Hepatocyte (in vitro differentiated cells): ENCODE data around the gene HELZ2. TPM values are rescaled to one million over a fixed set of nuclear protein-coding genes. Genes with fewer than 3 reads are reported as not detected.
"Not testable (repeated sequence)": the region's sequence is repeated elsewhere in the genome, so short reads cannot be mapped to it uniquely, and the experiment has no call there.

ENCODE experiments used
- DNase-seq: peaks from one replicate; pipeline ENCODE4 v3.0.0-alpha.2; 2016; ENCODE audit warnings: low spot score
- H2AFZ ChIP-seq: fragments of 200-600 bp; sonication (generic); 2 replicates; pipeline ENCODE4 v1.6.0; 2016; ENCODE audit warnings: antibody characterized with exemption, mild to moderate bottlenecking
- H3K27ac ChIP-seq: fragments of 200-600 bp; sonication (generic); 2 replicates; pipeline ENCODE4 v1.5.1; 2016; ENCODE audit warnings: mild to moderate bottlenecking
- H3K27me3 ChIP-seq: fragments of 200-600 bp; sonication (generic); 2 replicates; pipeline ENCODE4 v1.6.1; 2016
- H3K36me3 ChIP-seq: fragments of 200-600 bp; sonication (generic); replicated peaks from 2 replicates; pipeline ENCODE4 v1.5.1; 2016; ENCODE audit warnings: low read depth; ENCODE audit not compliant: insufficient read depth
- H3K4me1 ChIP-seq: fragments of 200-600 bp; sonication (generic); 2 replicates; pipeline ENCODE4 v1.5.1; 2016; ENCODE audit warnings: mild to moderate bottlenecking, moderate library complexity; ENCODE audit not compliant: insufficient read depth
- H3K4me2 ChIP-seq: fragments of 200-600 bp; sonication (generic); 2 replicates; pipeline ENCODE4 v1.6.0; 2016
- H3K4me3 ChIP-seq: fragments of 200-600 bp; sonication (generic); 2 replicates; pipeline ENCODE4 v1.5.1; 2016; ENCODE audit warnings: mild to moderate bottlenecking
- H3K79me2 ChIP-seq: fragments of 200-600 bp; sonication (generic); 2 replicates; pipeline ENCODE4 v1.6.0; 2017; ENCODE audit warnings: mild to moderate bottlenecking
- H3K9me2 ChIP-seq: fragments of 200-600 bp; sonication (generic); replicated peaks from 2 replicates; pipeline ENCODE4 v1.6.0; 2017; ENCODE audit warnings: mild to moderate bottlenecking; ENCODE audit not compliant: insufficient read depth
- H3K9me3 ChIP-seq: fragments of 200-600 bp; sonication (generic); 2 replicates; pipeline ENCODE4 v1.5.1; 2016; ENCODE audit warnings: low read depth, mild to moderate bottlenecking
- H4K20me1 ChIP-seq: fragments of 200-600 bp; sonication (generic); 2 replicates; pipeline ENCODE4 v1.6.0; 2016; ENCODE audit warnings: mild to moderate bottlenecking; ENCODE audit not compliant: insufficient read depth, poor library complexity, severe bottlenecking
- EZH2 ChIP-seq: fragments of 200-600 bp; sonication (generic); IDR thresholded peaks from 2 replicates; pipeline ENCODE4 v1.6.1; 2016; ENCODE audit warnings: antibody characterized with exemption, mild to moderate bottlenecking, borderline replicate concordance
- EZH2phosphoT487 ChIP-seq: fragments of 200-600 bp; sonication (generic); IDR thresholded peaks from one replicate; pipeline ENCODE4 v1.6.1; 2018; ENCODE audit warnings: antibody characterized with exemption, mild to moderate bottlenecking, low read depth, moderate library complexity; ENCODE audit not compliant: unreplicated experiment, severe bottlenecking
- WGBS: methylation state at CpG from one replicate; pipeline ENCODE4 v1.1.6; 2016; ENCODE audit warnings: low lambda C conversion rate; ENCODE audit errors: missing lambda C conversion rate; 5-methylcytosine and 5-hydroxymethylcytosine counted together
- polyA plus RNA-seq: library from polyadenylated mRNA; unstranded; fragments of >200 nt; fragmentation: Nextera tagmentation; extraction: Ambion mirVana; gene quantifications from 2 replicates; pipeline ENCODE4 v1.2.1, GENCODE V29; 2016
- total RNA-seq: library from RNA; depleted of rRNA; stranded (reverse); fragments of >200 nt; gene quantifications from 2 replicates; pipeline ENCODE4 v1.2.3, GENCODE V29; 2014
- TF ChIP-seq, protein P1 (sequence below): fragments of 200-600 bp; sonication (generic); IDR thresholded peaks from 2 replicates; pipeline ENCODE4 v1.5.1; 2016; ENCODE audit warnings: antibody characterized with exemption, mild to moderate bottlenecking; ENCODE audit not compliant: poor library complexity

HELZ2 gene
- total and polyA plus RNA-seq, 2 experiments from 2014 or later = 4.6 to 17.0 TPM

DNA sequence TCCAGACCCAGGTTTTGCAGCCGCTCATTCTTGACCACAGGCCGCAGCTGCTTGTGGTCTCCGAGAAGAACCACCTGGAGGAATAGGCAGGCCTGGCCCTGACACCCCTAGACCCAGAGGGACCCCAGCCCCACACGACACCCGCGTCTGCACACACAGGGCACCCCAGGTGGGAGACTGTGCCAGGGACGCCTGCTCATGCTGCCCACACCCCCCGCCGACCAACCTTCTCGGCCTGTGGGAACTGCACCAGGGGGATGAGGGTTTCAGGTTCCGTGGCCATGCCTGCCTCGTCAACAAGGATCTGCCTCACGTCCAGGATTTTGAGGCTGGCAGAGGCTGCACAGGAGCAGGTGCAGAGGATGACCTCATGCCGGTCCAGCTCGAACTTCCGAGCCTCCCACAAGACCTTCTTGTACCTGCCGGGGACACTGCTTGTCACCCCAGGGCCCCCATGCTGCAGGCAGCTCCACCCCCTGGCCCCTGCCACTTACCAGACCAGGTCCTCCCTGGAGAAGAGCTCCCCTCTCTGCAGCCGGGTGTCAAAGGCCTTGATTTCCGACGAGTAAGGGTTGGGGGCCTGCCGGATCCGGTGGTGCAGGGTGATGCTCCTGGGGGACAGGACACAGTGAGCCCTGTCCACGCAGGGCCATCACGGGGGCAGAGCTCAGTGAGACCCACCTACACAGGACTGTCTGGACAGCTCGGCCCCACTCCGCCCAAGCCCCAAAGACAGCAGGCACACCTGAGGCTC is 13.0 kb downstream of the HELZ2 start:
- TF ChIP-seq EZH2 (no peak), EZH2phosphoT487 (no peak)
- TF ChIP-seq, protein P1, sequence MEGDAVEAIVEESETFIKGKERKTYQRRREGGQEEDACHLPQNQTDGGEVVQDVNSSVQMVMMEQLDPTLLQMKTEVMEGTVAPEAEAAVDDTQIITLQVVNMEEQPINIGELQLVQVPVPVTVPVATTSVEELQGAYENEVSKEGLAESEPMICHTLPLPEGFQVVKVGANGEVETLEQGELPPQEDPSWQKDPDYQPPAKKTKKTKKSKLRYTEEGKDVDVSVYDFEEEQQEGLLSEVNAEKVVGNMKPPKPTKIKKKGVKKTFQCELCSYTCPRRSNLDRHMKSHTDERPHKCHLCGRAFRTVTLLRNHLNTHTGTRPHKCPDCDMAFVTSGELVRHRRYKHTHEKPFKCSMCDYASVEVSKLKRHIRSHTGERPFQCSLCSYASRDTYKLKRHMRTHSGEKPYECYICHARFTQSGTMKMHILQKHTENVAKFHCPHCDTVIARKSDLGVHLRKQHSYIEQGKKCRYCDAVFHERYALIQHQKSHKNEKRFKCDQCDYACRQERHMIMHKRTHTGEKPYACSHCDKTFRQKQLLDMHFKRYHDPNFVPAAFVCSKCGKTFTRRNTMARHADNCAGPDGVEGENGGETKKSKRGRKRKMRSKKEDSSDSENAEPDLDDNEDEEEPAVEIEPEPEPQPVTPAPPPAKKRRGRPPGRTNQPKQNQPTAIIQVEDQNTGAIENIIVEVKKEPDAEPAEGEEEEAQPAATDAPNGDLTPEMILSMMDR = no peak
- no peak for DNase-seq
- WGBS = 96% methylated on average over 25 of the region's 26 CpGs
- no peaks in the 10 kb centered on the region for H3K9me3 ChIP-seq
- H4K20me1 ChIP-seq = no peaks in the 10 kb centered on the region
- no peaks in the 10 kb centered on the region for H3K79me2 ChIP-seq
- H3K4me2 ChIP-seq = no peak overlapping the region
- H3K27ac ChIP-seq = no peak overlapping the region
- H3K36me3 ChIP-seq = no peaks in the 10 kb centered on the region
- H3K9me2 ChIP-seq = no peaks in the 10 kb centered on the region
- no peaks in the 10 kb centered on the region for H3K4me1 ChIP-seq
- H2AFZ ChIP-seq = no peak overlapping the region
- H3K27me3 ChIP-seq = no peaks in the 10 kb centered on the region
- no peak overlapping the region for H3K4me3 ChIP-seq

DNA sequence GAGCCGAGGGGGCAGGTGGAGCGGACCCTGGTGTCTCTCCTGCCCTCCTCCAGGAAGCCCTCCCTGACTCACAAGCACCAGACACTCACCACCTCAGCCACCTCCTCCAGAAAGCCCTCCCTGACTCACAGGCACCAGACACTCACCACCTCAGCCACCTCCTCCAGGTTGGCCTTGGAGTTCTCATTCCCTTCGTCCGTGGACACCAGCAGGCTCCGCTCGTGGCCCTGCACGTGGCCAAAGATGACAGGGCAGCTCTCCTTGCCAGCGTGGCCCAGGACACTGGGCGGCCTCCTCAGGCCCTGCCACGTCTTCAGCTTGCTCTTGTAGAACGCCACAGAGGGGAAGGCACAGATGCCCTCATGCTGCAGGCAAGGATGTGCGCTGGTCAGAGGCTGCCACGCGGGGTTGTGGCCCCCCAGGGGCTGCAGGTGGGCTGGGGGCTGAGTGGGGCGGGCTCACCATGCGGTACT is 13.7 kb downstream of the HELZ2 start:
- no peak overlapping the region for H3K4me2 ChIP-seq
- TF ChIP-seq, protein P1 = no peak
- TF ChIP-seq EZH2 (no peak), EZH2phosphoT487 (no peak)
- no peak overlapping the region for H2AFZ ChIP-seq
- DNase-seq = no peak
- no peaks in the 10 kb centered on the region for H3K9me2 ChIP-seq
- no peak overlapping the region for H3K27ac ChIP-seq
- no peaks in the 10 kb centered on the region for H3K36me3 ChIP-seq
- no peaks in the 10 kb centered on the region for H3K9me3 ChIP-seq
- WGBS = 96% methylated on average over 11 of the region's 16 CpGs
- no peaks in the 10 kb centered on the region for H4K20me1 ChIP-seq
- H3K79me2 ChIP-seq = no peaks in the 10 kb centered on the region
- no peak overlapping the region for H3K4me3 ChIP-seq
- no peaks in the 10 kb centered on the region for H3K4me1 ChIP-seq
- no peaks in the 10 kb centered on the region for H3K27me3 ChIP-seq

DNA sequence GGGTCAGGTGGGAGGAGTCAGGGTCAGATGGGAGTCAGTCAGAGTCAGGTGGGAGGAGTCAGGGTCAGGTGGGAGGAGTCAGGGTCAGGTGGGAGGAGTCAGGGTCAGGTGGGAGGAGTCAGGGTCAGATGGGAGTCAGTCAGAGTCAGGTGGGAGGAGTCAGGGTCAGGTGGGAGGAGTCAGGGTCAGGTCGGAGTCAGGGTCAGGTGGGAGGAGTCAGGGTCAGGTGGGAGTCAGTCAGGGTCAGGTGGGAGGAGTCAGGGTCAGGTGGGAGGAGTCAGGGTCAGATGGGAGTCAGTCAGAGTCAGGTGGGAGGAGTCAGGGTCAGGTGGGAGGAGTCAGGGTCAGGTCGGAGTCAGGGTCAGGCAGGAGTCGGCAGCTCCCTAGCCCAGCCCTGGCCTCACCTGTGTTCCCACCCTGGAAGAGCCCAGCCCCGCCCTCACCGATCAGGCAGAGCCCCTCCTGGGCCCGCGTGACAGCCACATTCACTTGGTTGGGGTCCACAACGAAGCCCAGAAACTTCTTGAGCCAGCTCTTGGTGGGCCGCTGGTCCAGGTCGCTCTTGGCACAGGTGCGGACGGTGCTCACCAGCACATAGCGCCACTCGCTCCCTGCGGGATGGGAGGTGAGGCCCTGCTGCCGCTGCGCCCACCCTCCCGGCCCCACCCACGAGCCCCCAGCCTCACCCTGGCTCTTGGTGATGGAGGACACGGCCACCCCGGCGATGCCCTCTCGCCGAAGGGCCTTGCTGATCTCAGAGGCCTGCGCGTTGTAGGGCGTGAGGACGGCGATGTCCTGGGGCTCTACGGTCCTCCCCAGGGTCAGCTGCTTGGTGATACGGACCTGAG is 14.3 kb downstream of the HELZ2 start:
- not testable (repeated sequence) for H3K4me2 ChIP-seq, H3K9me3 ChIP-seq, H3K36me3 ChIP-seq, H3K79me2 ChIP-seq, H3K4me3 ChIP-seq, H3K9me2 ChIP-seq, H3K27me3 ChIP-seq, H2AFZ ChIP-seq, H4K20me1 ChIP-seq, H3K27ac ChIP-seq, H3K4me1 ChIP-seq, DNase-seq
- WGBS = 99% methylated on average over 18 of the region's 31 CpGs
